Smooth muscle cell (in vitro differentiated cells): ENCODE measurements around the gene TEX51. TPM values are rescaled to one million over a fixed set of nuclear protein-coding genes. Genes with fewer than 3 reads are reported as not detected.

Source experiments
- DNase-seq: peaks from one replicate; lab custom pipeline; 2025; ENCODE audit not compliant: unreplicated experiment; lab: John Stamatoyannopoulos, UW
- H2AFZ ChIP-seq: fragments of 200-600 bp; sonication (generic); 2 replicates; pipeline ENCODE4 v1.6.0; 2016; ENCODE audit warnings: antibody characterized with exemption, low read depth, mild to moderate bottlenecking
- H3F3A ChIP-seq: fragments of 200-600 bp; sonication (generic); 2 replicates; pipeline ENCODE4 v1.6.0; 2017; ENCODE audit warnings: antibody characterized with exemption, low read depth
- H3K27ac ChIP-seq: fragments of 200-600 bp; sonication (generic); 2 replicates; pipeline ENCODE4 v1.5.1; 2016; ENCODE audit warnings: low read depth, mild to moderate bottlenecking
- H3K27me3 ChIP-seq: fragments of 200-600 bp; sonication (generic); 2 replicates; pipeline ENCODE4 v1.6.1; 2016; ENCODE audit warnings: low read depth, mild to moderate bottlenecking
- H3K36me3 ChIP-seq: fragments of 200-600 bp; sonication (generic); 2 replicates; pipeline ENCODE4 v1.5.1; 2016; ENCODE audit warnings: low read depth
- H3K4me1 ChIP-seq: fragments of 200-600 bp; sonication (generic); 2 replicates; pipeline ENCODE4 v1.5.1; 2016; ENCODE audit warnings: low read depth
- H3K4me2 ChIP-seq: fragments of 200-600 bp; sonication (generic); 2 replicates; pipeline ENCODE4 v1.6.0; 2016; ENCODE audit warnings: mild to moderate bottlenecking
- H3K4me3 ChIP-seq: fragments of 200-600 bp; sonication (generic); 2 replicates; pipeline ENCODE4 v1.5.1; 2016; ENCODE audit warnings: mild to moderate bottlenecking
- H3K79me2 ChIP-seq: fragments of 200-600 bp; sonication (generic); 2 replicates; pipeline ENCODE4 v1.6.0; 2016; ENCODE audit warnings: low read depth, mild to moderate bottlenecking
- H3K9ac ChIP-seq: fragments of 200-600 bp; sonication (generic); 2 replicates; pipeline ENCODE4 v1.6.0; 2016; ENCODE audit warnings: low read depth
- H3K9me3 ChIP-seq: fragments of 200-600 bp; sonication (generic); replicated peaks from 2 replicates; pipeline ENCODE4 v1.5.1; 2016; ENCODE audit warnings: low read depth
- H4K20me1 ChIP-seq: fragments of 200-600 bp; sonication (generic); 2 replicates; pipeline ENCODE4 v1.6.0; 2016; ENCODE audit warnings: low read depth
- CTCF ChIP-seq: fragments of 200-600 bp; sonication (generic); IDR thresholded peaks from 2 replicates; pipeline ENCODE4 v1.5.1; 2017; ENCODE audit warnings: borderline replicate concordance, mild to moderate bottlenecking, antibody characterized with exemption; ENCODE audit not compliant: insufficient read depth, poor library complexity, severe bottlenecking
- WGBS: methylation state at CpG from one replicate; pipeline ENCODE4 v1.1.7; 2016; ENCODE audit warnings: low lambda C conversion rate; 5-methylcytosine and 5-hydroxymethylcytosine counted together
- polyA plus RNA-seq: library from polyadenylated mRNA; unstranded; fragments of >200 nt; fragmentation: Nextera tagmentation; extraction: Ambion mirVana; gene quantifications from 2 replicates; pipeline ENCODE4 v1.2.1, GENCODE V29; 2016
- total RNA-seq: library from RNA; depleted of rRNA; stranded (reverse); fragments of >200 nt; gene quantifications from 2 replicates; pipeline ENCODE4 v1.2.3, GENCODE V29; 2014

The TEX51 gene
- total and polyA plus RNA-seq, 2 experiments from 2014 or later = not detected

- Histone ChIP-seq H3F3A (no peaks in the 10 kb centered on the region), H3K9me3 (no peaks in the 10 kb centered on the region), H3K36me3 (no peaks in the 10 kb centered on the region), H3K4me2 (no peak overlapping the region), H3K27me3 (no peaks in the 10 kb centered on the region), H3K9ac (no peak overlapping the region), H3K79me2 (no peaks in the 10 kb centered on the region), H4K20me1 (no peaks in the 10 kb centered on the region), H3K4me3 (no peak overlapping the region), H3K27ac (no peak overlapping the region), H2AFZ (no peak overlapping the region), H3K4me1 (no peaks in the 10 kb centered on the region)
- TF ChIP-seq CTCF = no peak
- 92% methylated on average over 9 of the region's 9 CpGs for WGBS
- no peak for DNase-seq
These were observed 4.0 kb upstream of the TEX51 start for GRCh38 chr2:126894585-126895182.

- H3K36me3 ChIP-seq = no peaks in the 10 kb centered on the region
- no peaks in the 10 kb centered on the region for H3F3A ChIP-seq
- H3K4me2 ChIP-seq = no peak overlapping the region
- DNase-seq = no peak
- no peak overlapping the region for H3K27ac ChIP-seq
- H3K4me3 ChIP-seq = no peak overlapping the region
- H3K27me3 ChIP-seq = no peaks in the 10 kb centered on the region
- H3K79me2 ChIP-seq = no peaks in the 10 kb centered on the region
- no peak overlapping the region for H3K9ac ChIP-seq
- H2AFZ ChIP-seq = no peak overlapping the region
- no peaks in the 10 kb centered on the region for H4K20me1 ChIP-seq
- no peak for TF ChIP-seq CTCF
- no peaks in the 10 kb centered on the region for H3K4me1 ChIP-seq
- no peaks in the 10 kb centered on the region for H3K9me3 ChIP-seq
- 59% methylated on average over 4 of the region's 4 CpGs for WGBS
These were observed 3.4 kb upstream of the TEX51 start for GRCh38 chr2:126895336-126895735.

- H3K27ac ChIP-seq = no peak overlapping the region
- 82% methylated on average over 4 of the region's 4 CpGs for whole genome bisulfite sequencing
- no peaks in the 10 kb centered on the region for H3K9me3 ChIP-seq
- no peak overlapping the region for H3K9ac ChIP-seq
- no peaks in the 10 kb centered on the region for H3K27me3 ChIP-seq
- H3K4me1 ChIP-seq = no peaks in the 10 kb centered on the region
- H4K20me1 ChIP-seq = no peaks in the 10 kb centered on the region
- H2AFZ ChIP-seq = no peak overlapping the region
- H3K79me2 ChIP-seq = no peaks in the 10 kb centered on the region
- no peak overlapping the region for H3K4me3 ChIP-seq
- no peak for TF ChIP-seq CTCF
- H3F3A ChIP-seq = no peaks in the 10 kb centered on the region
- no peak overlapping the region for H3K4me2 ChIP-seq
- no peak for DNase-seq
- no peaks in the 10 kb centered on the region for H3K36me3 ChIP-seq
These were observed 2.2 kb upstream of the TEX51 start for GRCh38 chr2:126896471-126896870.

- Histone ChIP-seq H3K27me3 (no peaks in the 10 kb centered on the region), H3K4me2 (no peak overlapping the region), H3K4me1 (no peaks in the 10 kb centered on the region), H3K36me3 (no peaks in the 10 kb centered on the region), H3F3A (no peaks in the 10 kb centered on the region), H3K79me2 (no peaks in the 10 kb centered on the region), H2AFZ (no peak overlapping the region), H3K9me3 (no peaks in the 10 kb centered on the region), H3K4me3 (no peak overlapping the region), H4K20me1 (no peaks in the 10 kb centered on the region), H3K27ac (no peak overlapping the region), H3K9ac (no peak overlapping the region)
- 91% methylated on average over 4 of the region's 4 CpGs for WGBS
- DNase-seq = no peak
- TF ChIP-seq CTCF = no peak
These were observed 1.0 kb downstream of the TEX51 start for GRCh38 chr2:126899616-126900185.
